A549 (cell line): ENCODE measurements around the gene TPM2. TPM values are rescaled to one million over a fixed set of nuclear protein-coding genes. Genes with fewer than 3 reads are reported as not detected.

Source experiments
- ATAC-seq, 2 experiments: fragments of 200-7000 bp in 1 of 2; fragments of >200 bp in 1 of 2; cut with Nextera tagmentation in 1 of 2; cut with Tn5 transposase in 1 of 2; 3 replicates each; pipeline versions ENCODE4 v1.8.0 to v1.9.1; 2018 to 2020; ENCODE audit warnings: mild to moderate bottlenecking in 1 of 2, moderate library complexity in 1 of 2
- CTCF ChIA-PET: fragments of 300-600 bp; sonication (Branson Sonifier 250); formaldehyde crosslinking; extraction: SDS; loops from one replicate; lab custom pipeline; 2021; ENCODE audit warnings: antibody characterized with exemption, inconsistent platforms; lab: Yijun Ruan, JAX
- POLR2A ChIA-PET: fragments of 350-600 bp; formaldehyde crosslinking; extraction: SDS; loops from one replicate; lab custom pipeline; 2021; ENCODE audit warnings: antibody characterized with exemption, inconsistent platforms; lab: Yijun Ruan, JAX
- DNase-seq, 2 experiments: peaks; one replicate each; pipeline versions ENCODE4 v3.0.0 to v3.0.0-alpha.2; 2011 to 2016; ENCODE audit warnings: low read depth in 1 of 2, low spot score in 1 of 2
- FAIRE-seq: peaks from 2 replicates; lab custom pipeline; 2011; peaks lifted over from hg19 to GRCh38; lab: Jason Lieb, UNC
- H3K27ac ChIP-seq, 2 experiments: fragments of >200 bp; sonication (Bioruptor Twin); formaldehyde crosslinking; 3 replicates each; pipeline ENCODE4 v1.5.1; 2016 to 2017
- H3K4me1 ChIP-seq: fragments of >200 bp; sonication (Bioruptor Twin); formaldehyde crosslinking; 3 replicates; pipeline ENCODE4 v1.6.1; 2016
- H3K4me2 ChIP-seq: fragments of >200 bp; sonication (Bioruptor Twin); formaldehyde crosslinking; 3 replicates; pipeline ENCODE4 v1.6.1; 2016
- H3K4me3 ChIP-seq: fragments of >200 bp; sonication (Bioruptor Twin); formaldehyde crosslinking; 3 replicates; pipeline ENCODE4 v1.5.1; 2016
- H3K9me3 ChIP-seq: fragments of >200 bp; sonication (Bioruptor Twin); formaldehyde crosslinking; 3 replicates; pipeline ENCODE4 v1.6.1; 2016
- BHLHE40 ChIP-seq: IDR thresholded peaks from 2 replicates; pipeline ENCODE4 v1.6.1; 2012; ENCODE audit warnings: low read depth, low read length, inconsistent platforms
- CBX8 ChIP-seq: fragments of 200-600 bp; sonication (generic); IDR thresholded peaks from 2 replicates; pipeline ENCODE4 v1.6.1; 2016
- CEBPB ChIP-seq, 2 experiments: fragments of >200 bp in 1 of 2; sonication (Bioruptor Twin) in 1 of 2; formaldehyde crosslinking in 1 of 2; IDR thresholded peaks; 2 replicates each; pipeline ENCODE4 v1.6.1; 2012 to 2016
- CHD4 ChIP-seq: fragments of 200-600 bp; sonication (generic); IDR thresholded peaks from 2 replicates; pipeline ENCODE4 v1.6.1; 2016; ENCODE audit warnings: antibody characterized with exemption, mild to moderate bottlenecking, borderline replicate concordance
- EHF ChIP-seq: fragments of 250-450 bp; sonication (Bioruptor Pico); IDR thresholded peaks from 2 replicates; pipeline ENCODE4 v1.5.0; 2020; ENCODE audit warnings: mild to moderate bottlenecking
- FOSB ChIP-seq: fragments of 250-450 bp; sonication (Bioruptor Pico); IDR thresholded peaks from 2 replicates; pipeline ENCODE4 v1.5.0; 2020; ENCODE audit warnings: mild to moderate bottlenecking, moderate library complexity
- HEYL ChIP-seq: fragments of 250-450 bp; sonication (Bioruptor Pico); IDR thresholded peaks from 2 replicates; pipeline ENCODE4 v1.8.0; 2021; ENCODE audit warnings: mild to moderate bottlenecking, moderate library complexity
- HOXB13 ChIP-seq: fragments of 250-450 bp; sonication (Bioruptor Pico); IDR thresholded peaks from 2 replicates; pipeline ENCODE4 v1.5.0; 2020; ENCODE audit warnings: low read depth, mild to moderate bottlenecking, moderate library complexity
- HOXB5 ChIP-seq: fragments of 250-450 bp; sonication (Bioruptor Pico); IDR thresholded peaks from 2 replicates; pipeline ENCODE4 v1.5.0; 2020; ENCODE audit warnings: mild to moderate bottlenecking, moderate library complexity
- JUN ChIP-seq, 2 experiments: fragments of >200 bp; sonication (Bioruptor Twin); formaldehyde crosslinking; IDR thresholded peaks; 2 replicates in 1 of 2; 3 replicates in 1 of 2; pipeline ENCODE4 v1.6.1; 2016 to 2017
- POLR2AphosphoS2 ChIP-seq: conservative IDR thresholded peaks from 2 replicates; pipeline ENCODE4 v1.6.1; 2012; ENCODE audit warnings: low read length, improper control_type of control experiment, inconsistent platforms
- RARB ChIP-seq: fragments of 250-450 bp; sonication (Bioruptor Pico); IDR thresholded peaks from 2 replicates; pipeline ENCODE4 v1.8.0; 2021; ENCODE audit warnings: mild to moderate bottlenecking, moderate library complexity
- RCOR1 ChIP-seq: fragments of 150-350 bp; IDR thresholded peaks from 2 replicates; pipeline ENCODE4 v1.6.1; 2014; ENCODE audit warnings: antibody characterized with exemption, low read length, low read depth
- RFX5 ChIP-seq: fragments of 450-650 bp; IDR thresholded peaks from 2 replicates; pipeline ENCODE4 v1.7.1; 2014; ENCODE audit warnings: antibody characterized with exemption, mild to moderate bottlenecking, moderate library complexity
- ZC3H11A ChIP-seq: fragments of 450-650 bp; IDR thresholded peaks from 2 replicates; pipeline ENCODE4 v1.6.1; 2014; ENCODE audit warnings: antibody characterized with exemption, mild to moderate bottlenecking
- ZFP36 ChIP-seq: fragments of 450-650 bp; IDR thresholded peaks from 2 replicates; pipeline ENCODE4 v1.6.1; 2014; ENCODE audit warnings: borderline replicate concordance; ENCODE audit not compliant: partially characterized antibody
- ZSCAN20 ChIP-seq: fragments of 250-450 bp; sonication (Bioruptor Pico); IDR thresholded peaks from 2 replicates; pipeline ENCODE4 v1.8.0; 2022; ENCODE audit warnings: mild to moderate bottlenecking, moderate library complexity
- WGBS: methylation state at CpG from one replicate; pipeline ENCODE4 v1.1.6; 2017; ENCODE audit errors: missing lambda C conversion rate; 5-methylcytosine and 5-hydroxymethylcytosine counted together
- polyA plus RNA-seq, 4 experiments: library from polyadenylated mRNA; depleted of rRNA in 3 of 4; stranded (reverse); fragments of >200 nt; fragmentation: RNase III in 1 of 4; extraction: RNeasy Plus Mini Kit Qiagen cat#74134 plus additional on column Dnase treatment in 1 of 4; gene quantifications; 2 replicates in 3 of 4; 3 replicates in 1 of 4; pipeline ENCODE4 v1.2.3, GENCODE V29; 2011 to 2017
- TF ChIP-seq, protein P1 (sequence below): fragments of 450-650 bp; IDR thresholded peaks from 2 replicates; pipeline ENCODE4 v1.6.1; 2014; ENCODE audit warnings: antibody characterized with exemption
- TF ChIP-seq, protein P2 (sequence below): fragments of >200 bp; sonication (Bioruptor Twin); formaldehyde crosslinking; IDR thresholded peaks from 3 replicates; pipeline ENCODE4 v1.6.1; 2016
- TF ChIP-seq, protein P3 (sequence below): fragments of >200 bp; sonication (Bioruptor Twin); formaldehyde crosslinking; IDR thresholded peaks from 3 replicates; pipeline ENCODE4 v1.5.1; 2016
- TF ChIP-seq, protein P4 (sequence below): fragments of 250-450 bp; sonication (Bioruptor Pico); IDR thresholded peaks from 2 replicates; pipeline ENCODE4 v1.5.0; 2021; ENCODE audit warnings: mild to moderate bottlenecking, moderate library complexity, borderline replicate concordance

Gene TPM2
- polyA plus RNA-seq, 2 of the 4 experiments (the other 2 are of a cell fraction) = 281 to 956 TPM

DNA sequence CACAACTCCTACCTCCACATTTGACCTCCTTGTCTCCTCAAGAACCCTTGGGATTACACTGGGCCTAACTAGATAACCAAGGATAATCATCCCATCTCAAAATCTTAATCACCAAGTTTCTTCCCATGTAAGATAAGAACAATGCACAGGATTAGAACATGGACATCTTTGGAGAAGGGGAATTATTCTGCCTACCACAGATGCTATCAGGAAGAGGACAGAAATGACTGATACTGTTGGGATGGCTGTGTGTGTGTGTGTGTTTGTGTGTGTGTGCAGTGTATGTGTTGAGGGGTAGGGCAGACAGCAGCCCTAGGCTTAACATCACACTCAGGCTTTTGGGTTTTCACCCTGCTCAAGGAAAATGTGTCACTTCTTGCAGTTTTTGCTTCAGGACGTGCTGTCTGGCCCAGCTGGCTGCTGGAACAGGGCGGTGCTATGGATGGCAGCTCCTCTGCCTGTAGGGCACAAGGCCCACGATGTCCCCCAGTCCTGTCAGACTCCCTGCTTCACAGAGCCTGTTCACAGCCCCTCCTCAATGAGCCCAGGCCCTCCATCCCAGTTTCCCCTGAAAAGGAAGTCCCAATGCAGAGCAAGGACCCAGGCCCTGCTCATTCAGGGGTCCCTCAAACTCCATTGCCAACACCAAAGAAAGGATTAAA lies 8.3 kb downstream of the TPM2 start:
- no peak for DNase-seq
- TF ChIP-seq, protein P1, sequence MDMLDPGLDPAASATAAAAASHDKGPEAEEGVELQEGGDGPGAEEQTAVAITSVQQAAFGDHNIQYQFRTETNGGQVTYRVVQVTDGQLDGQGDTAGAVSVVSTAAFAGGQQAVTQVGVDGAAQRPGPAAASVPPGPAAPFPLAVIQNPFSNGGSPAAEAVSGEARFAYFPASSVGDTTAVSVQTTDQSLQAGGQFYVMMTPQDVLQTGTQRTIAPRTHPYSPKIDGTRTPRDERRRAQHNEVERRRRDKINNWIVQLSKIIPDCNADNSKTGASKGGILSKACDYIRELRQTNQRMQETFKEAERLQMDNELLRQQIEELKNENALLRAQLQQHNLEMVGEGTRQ = no peak
- TF ChIP-seq BHLHE40 (no peak), ZFP36 (no peak), FOSB (CRISPR knock-in tag) (no peak), HOXB5 (CRISPR knock-in tag) (no peak), HEYL (no peak), JUN (IDR thresholded peaks at IDR 0.05) (no peak), RARB (CRISPR knock-in tag) (no peak), CBX8 (no peak), CHD4 (no peak)
- TF ChIP-seq, protein P2, sequence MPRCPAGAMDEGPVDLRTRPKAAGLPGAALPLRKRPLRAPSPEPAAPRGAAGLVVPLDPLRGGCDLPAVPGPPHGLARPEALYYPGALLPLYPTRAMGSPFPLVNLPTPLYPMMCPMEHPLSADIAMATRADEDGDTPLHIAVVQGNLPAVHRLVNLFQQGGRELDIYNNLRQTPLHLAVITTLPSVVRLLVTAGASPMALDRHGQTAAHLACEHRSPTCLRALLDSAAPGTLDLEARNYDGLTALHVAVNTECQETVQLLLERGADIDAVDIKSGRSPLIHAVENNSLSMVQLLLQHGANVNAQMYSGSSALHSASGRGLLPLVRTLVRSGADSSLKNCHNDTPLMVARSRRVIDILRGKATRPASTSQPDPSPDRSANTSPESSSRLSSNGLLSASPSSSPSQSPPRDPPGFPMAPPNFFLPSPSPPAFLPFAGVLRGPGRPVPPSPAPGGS = no peak
- TF ChIP-seq, protein P3, sequence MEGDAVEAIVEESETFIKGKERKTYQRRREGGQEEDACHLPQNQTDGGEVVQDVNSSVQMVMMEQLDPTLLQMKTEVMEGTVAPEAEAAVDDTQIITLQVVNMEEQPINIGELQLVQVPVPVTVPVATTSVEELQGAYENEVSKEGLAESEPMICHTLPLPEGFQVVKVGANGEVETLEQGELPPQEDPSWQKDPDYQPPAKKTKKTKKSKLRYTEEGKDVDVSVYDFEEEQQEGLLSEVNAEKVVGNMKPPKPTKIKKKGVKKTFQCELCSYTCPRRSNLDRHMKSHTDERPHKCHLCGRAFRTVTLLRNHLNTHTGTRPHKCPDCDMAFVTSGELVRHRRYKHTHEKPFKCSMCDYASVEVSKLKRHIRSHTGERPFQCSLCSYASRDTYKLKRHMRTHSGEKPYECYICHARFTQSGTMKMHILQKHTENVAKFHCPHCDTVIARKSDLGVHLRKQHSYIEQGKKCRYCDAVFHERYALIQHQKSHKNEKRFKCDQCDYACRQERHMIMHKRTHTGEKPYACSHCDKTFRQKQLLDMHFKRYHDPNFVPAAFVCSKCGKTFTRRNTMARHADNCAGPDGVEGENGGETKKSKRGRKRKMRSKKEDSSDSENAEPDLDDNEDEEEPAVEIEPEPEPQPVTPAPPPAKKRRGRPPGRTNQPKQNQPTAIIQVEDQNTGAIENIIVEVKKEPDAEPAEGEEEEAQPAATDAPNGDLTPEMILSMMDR = no peak
- H3K4me3 ChIP-seq = no peak overlapping the region
- FAIRE-seq = no peak
- WGBS = 59% methylated on average over 3 of the region's 3 CpGs
- no peak overlapping the region for H3K4me2 ChIP-seq
- H3K9me3 ChIP-seq = no peaks in the 10 kb centered on the region
- peaks cover 25% of the 10 kb centered on the region for H3K4me1 ChIP-seq
- H3K27ac ChIP-seq = no peak overlapping the region
- ChIA-PET CTCF (interaction anchor here (1.7 to 18.3 kb wide), 4 partner anchors 15 to 35 kb away, joined by 8 to 498 read pairs (median 75); partner anchors contain the start of genes ARHGEF39, CA9, CCDC107 and RMRP), POLR2A (interaction anchor here (1.0 to 2.2 kb wide), 3 partner anchors 9 to 51 kb away, joined by 4 to 9 read pairs (median 4); partner anchors contain the start of genes CREB3 and TLN1)
- ATAC-seq = peak in 1 of 2 experiments; percentile 13; a peak in 3 of 6 replicates

DNA sequence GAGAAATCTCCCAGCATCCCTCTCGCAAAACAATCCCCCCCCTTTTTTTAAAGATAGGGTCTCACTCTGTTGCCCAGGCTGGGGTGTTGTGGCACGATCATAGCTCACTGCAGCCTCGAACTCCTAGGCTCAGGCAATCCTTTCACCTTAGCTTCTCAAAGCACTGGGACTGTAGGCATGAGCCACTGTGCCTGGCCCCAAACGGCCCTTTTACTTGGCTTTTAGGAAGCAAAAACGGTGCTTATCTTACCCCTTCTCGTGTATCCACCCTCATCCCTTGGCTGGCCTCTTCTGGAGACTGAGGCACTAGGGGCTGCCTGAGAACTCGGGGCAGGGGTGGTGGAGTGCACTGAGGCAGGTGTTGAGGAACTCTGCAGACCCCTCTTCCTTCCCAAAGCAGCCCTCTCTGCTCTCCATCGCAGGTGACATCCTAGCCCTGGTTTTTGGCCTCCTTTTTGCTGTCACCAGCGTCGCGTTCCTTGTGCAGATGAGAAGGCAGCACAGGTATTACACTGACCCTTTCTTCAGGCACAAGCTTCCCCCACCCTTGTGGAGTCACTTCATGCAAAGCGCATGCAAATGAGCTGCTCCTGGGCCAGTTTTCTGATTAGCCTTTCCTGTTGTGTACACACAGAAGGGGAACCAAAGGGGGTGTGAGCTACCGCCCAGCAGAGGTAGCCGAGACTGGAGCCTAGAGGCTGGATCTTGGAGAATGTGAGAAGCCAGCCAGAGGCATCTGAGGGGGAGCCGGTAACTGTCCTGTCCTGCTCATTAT lies 9.2 kb downstream of the TPM2 start:
- Histone ChIP-seq H3K27ac (0 out of 6 replicates have a peak overlapping the region, but pooled peaks of 1 of the 2 experiments have one; percentile 11), H3K4me1 (peaks cover 19% of the 10 kb centered on the region; the same call in 2 of the 3 replicates), H3K4me3 (no peak overlapping the region), H3K4me2 (no peak overlapping the region), H3K9me3 (no peaks in the 10 kb centered on the region)
- TF ChIP-seq POLR2AphosphoS2 = peak; percentile 25; the same call in 1 of the 2 replicates
- 0 out of 5 replicates have a peak, but pooled peaks of 1 of the 2 experiments have one; percentile 16 for TF ChIP-seq JUN (IDR thresholded peaks at IDR 0.05)
- TF ChIP-seq RFX5 = no peak
- TF ChIP-seq RCOR1 = no peak
- no peak for TF ChIP-seq HOXB13
- no peak for TF ChIP-seq ZC3H11A
- TF ChIP-seq CEBPB (IDR thresholded peaks at IDR 0.05) = no peak
- TF ChIP-seq, protein P4, sequence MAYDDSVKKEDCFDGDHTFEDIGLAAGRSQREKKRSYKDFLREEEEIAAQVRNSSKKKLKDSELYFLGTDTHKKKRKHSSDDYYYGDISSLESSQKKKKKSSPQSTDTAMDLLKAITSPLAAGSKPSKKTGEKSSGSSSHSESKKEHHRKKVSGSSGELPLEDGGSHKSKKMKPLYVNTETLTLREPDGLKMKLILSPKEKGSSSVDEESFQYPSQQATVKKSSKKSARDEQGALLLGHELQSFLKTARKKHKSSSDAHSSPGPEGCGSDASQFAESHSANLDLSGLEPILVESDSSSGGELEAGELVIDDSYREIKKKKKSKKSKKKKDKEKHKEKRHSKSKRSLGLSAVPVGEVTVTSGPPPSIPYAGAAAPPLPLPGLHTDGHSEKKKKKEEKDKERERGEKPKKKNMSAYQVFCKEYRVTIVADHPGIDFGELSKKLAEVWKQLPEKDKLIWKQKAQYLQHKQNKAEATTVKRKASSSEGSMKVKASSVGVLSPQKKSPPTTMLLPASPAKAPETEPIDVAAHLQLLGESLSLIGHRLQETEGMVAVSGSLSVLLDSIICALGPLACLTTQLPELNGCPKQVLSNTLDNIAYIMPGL (CRISPR knock-in tag) = no peak
- no peak for TF ChIP-seq EHF (CRISPR knock-in tag)
- TF ChIP-seq HOXB5 (CRISPR knock-in tag) = no peak
- TF ChIP-seq ZSCAN20 (CRISPR knock-in tag) = no peak
- ATAC-seq (peak in 1 of 2 experiments; percentile 40; a peak in 3 of 6 replicates), FAIRE-seq (no peak), DNase-seq (no peak)
- POLR2A ChIA-PET = interaction anchor here (1.0 to 2.2 kb wide), 3 partner anchors 10 to 52 kb away, joined by 4 to 9 read pairs (median 4); partner anchors contain the start of genes CREB3 and TLN1
- 77% methylated on average over 15 of the region's 15 CpGs for WGBS
- CTCF ChIA-PET = interaction anchor here (0.7 to 12.6 kb wide), 9 partner anchors 8 to 191 kb away, joined by 3 to 131 read pairs (median 6); partner anchors contain the start of genes ARHGEF39, CCDC107, CREB3 and RMRP
